ENCODE data around the gene CCM2.

The CCM2 gene

GRCh38 chr7:45055594-45056219, 55.7 kb downstream of the CCM2 start:
- H3K27ac ChIP-seq: no peak overlapping the region
- DNase-seq (ENCODE audit: low read depth, low spot score): no peak

- no peak overlapping the region for H3K27ac ChIP-seq
- no peak for DNase-seq (ENCODE audit: low read depth, low spot score)
Observed at GRCh38 chr7:45057878-45058277, 57.9 kb downstream of the CCM2 start.

GRCh38 chr7:45060295-45060694, 60.3 kb downstream of the CCM2 start:
- no peak overlapping the region for H3K27ac ChIP-seq
- DNase-seq (ENCODE audit: low read depth, low spot score): no peak

GRCh38 chr7:45061352-45061751, 61.4 kb downstream of the CCM2 start:
- H3K27ac ChIP-seq: no peak overlapping the region
- DNase-seq (ENCODE audit: low read depth, low spot score): no peak

GRCh38 chr7:45061806-45062425, 61.9 kb downstream of the CCM2 start:
- DNase-seq (ENCODE audit: low read depth, low spot score): no peak

GRCh38 chr7:45064047-45064725, 64.2 kb downstream of the CCM2 start:
- no peak for DNase-seq (ENCODE audit: low read depth, low spot score)
- no peak overlapping the region for H3K27ac ChIP-seq

More at GRCh38 chr7:45061806-45062425, 61.9 kb downstream of the CCM2 start:
- no peak overlapping the region for H3K27ac ChIP-seq

GRCh38 chr7:45065031-45065995, 65.3 kb downstream of the CCM2 start:
- no peak overlapping the region for H3K27ac ChIP-seq
- no peak for DNase-seq (ENCODE audit: low read depth, low spot score)

GRCh38 chr7:45066409-45066808, 66.4 kb downstream of the CCM2 start:
- no peak for DNase-seq (ENCODE audit: low read depth, low spot score)
- H3K27ac ChIP-seq: no peak overlapping the region

- DNase-seq (ENCODE audit: low read depth, low spot score): no peak
- no peak overlapping the region for H3K27ac ChIP-seq
Observed at GRCh38 chr7:45067582-45067981, 67.6 kb downstream of the CCM2 start.

GRCh38 chr7:45068236-45069023, 68.4 kb downstream of the CCM2 start:
- DNase-seq (ENCODE audit: low read depth, low spot score): no peak
- no peak overlapping the region for H3K27ac ChIP-seq

GRCh38 chr7:45069444-45070253, 69.6 kb downstream of the CCM2 start:
- no peak for DNase-seq (ENCODE audit: low read depth, low spot score)
- H3K27ac ChIP-seq: no peak overlapping the region

- H3K27ac ChIP-seq: no peak overlapping the region
- no peak for DNase-seq (ENCODE audit: low read depth, low spot score)
Observed at GRCh38 chr7:45070254-45070642, 70.2 kb downstream of the CCM2 start.

GRCh38 chr7:45071528-45071927, 71.5 kb downstream of the CCM2 start:
- DNase-seq (ENCODE audit: low read depth, low spot score): no peak

GRCh38 chr7:45072131-45073030, 72.4 kb downstream of the CCM2 start:
- no peak overlapping the region for H3K27ac ChIP-seq
- DNase-seq (ENCODE audit: low read depth, low spot score): no peak

More at GRCh38 chr7:45071528-45071927, 71.5 kb downstream of the CCM2 start:
- no peak overlapping the region for H3K27ac ChIP-seq

- H3K27ac ChIP-seq: no peak overlapping the region
- DNase-seq (ENCODE audit: low read depth, low spot score): no peak
Observed at GRCh38 chr7:45073031-45073785, 73.2 kb downstream of the CCM2 start.

GRCh38 chr7:45073786-45074527, 74.0 kb downstream of the CCM2 start:
- no peak for DNase-seq (ENCODE audit: low read depth, low spot score)
- no peak overlapping the region for H3K27ac ChIP-seq

All from epithelial cell of prostate (primary cell).